Measurements from ENCODE around the gene SBDS. TPM values are rescaled to one million over a fixed set of nuclear protein-coding genes. Genes with fewer than 3 reads are reported as not detected.

SBDS gene
- total RNA-seq, 1 donor from 2014 or later, result 123 TPM

GRCh38 chr7:66946545-66946944, 48.8 kb downstream of the SBDS start:
- DNase-seq (ENCODE audit: low spot score), result no peak

- no peak for DNase-seq (ENCODE audit: low spot score)
Observed at GRCh38 chr7:66939325-66939724, 56.1 kb downstream of the SBDS start.

- no peak for DNase-seq (ENCODE audit: low spot score)
Observed at GRCh38 chr7:66937940-66938339, 57.4 kb downstream of the SBDS start.

Other genes with a start within 250 kb of the SBDS start
- 128 TPM for gene TMEM248, start 74.4 kb downstream of the SBDS start, total RNA-seq
- gene TYW1, start 1.2 kb upstream of the SBDS start, total RNA-seq, result 27.7 TPM